Measurements from ENCODE around the gene PLCL2. TPM values are rescaled to one million over a fixed set of nuclear protein-coding genes. Genes with fewer than 3 reads are reported as not detected.

PLCL2 gene
- total RNA-seq, 1 experiment from 2014 or later: 3.0 TPM

DNA sequence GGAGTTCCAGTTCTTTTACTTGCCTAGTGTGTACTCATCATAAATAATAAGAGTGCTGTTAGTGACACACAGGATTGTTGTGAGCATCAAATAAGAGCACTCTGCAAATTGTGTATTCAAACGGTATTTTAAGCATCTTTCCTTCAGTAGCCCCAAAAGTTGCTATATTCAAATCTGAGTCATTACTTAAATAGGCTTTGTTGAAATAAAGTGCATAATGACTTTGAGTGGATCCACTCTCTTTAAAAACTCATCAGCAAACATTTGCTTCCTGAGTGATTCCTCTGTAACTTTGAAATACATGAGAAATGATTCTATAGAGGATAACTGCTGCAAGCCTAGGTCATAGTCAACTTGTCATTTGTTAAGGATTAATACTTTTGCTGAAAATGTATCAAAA is 29.3 kb upstream of the PLCL2 start:
- ATAC-seq (no peak), DNase-seq (ENCODE audit: low read depth, low spot score) (no peak)
- H3K27ac ChIP-seq (ENCODE audit: low read length): no peak overlapping the region
- TF ChIP-seq, protein P1, sequence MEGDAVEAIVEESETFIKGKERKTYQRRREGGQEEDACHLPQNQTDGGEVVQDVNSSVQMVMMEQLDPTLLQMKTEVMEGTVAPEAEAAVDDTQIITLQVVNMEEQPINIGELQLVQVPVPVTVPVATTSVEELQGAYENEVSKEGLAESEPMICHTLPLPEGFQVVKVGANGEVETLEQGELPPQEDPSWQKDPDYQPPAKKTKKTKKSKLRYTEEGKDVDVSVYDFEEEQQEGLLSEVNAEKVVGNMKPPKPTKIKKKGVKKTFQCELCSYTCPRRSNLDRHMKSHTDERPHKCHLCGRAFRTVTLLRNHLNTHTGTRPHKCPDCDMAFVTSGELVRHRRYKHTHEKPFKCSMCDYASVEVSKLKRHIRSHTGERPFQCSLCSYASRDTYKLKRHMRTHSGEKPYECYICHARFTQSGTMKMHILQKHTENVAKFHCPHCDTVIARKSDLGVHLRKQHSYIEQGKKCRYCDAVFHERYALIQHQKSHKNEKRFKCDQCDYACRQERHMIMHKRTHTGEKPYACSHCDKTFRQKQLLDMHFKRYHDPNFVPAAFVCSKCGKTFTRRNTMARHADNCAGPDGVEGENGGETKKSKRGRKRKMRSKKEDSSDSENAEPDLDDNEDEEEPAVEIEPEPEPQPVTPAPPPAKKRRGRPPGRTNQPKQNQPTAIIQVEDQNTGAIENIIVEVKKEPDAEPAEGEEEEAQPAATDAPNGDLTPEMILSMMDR (IDR thresholded peaks at IDR 0.05): no peak
- ChIA-PET POLR2A (no interaction called here), CTCF (no interaction called here)
- intact Hi-C loops (cut with micrococcal nuclease; ENCODE audit: unreplicated experiment) (no loop called here), in situ Hi-C loops (cut with HindIII; ENCODE audit: low pct_unique_long_range_greater_than_20kb, low sequenced_read_pairs) (no loop called here)
- H3K27me3 ChIP-seq (ENCODE audit: control insufficient read depth, insufficient read depth, low read length): no peaks in the 10 kb centered on the region
- no peaks in the 10 kb centered on the region for H3K9me3 ChIP-seq (ENCODE audit: control insufficient read depth, insufficient read depth, low read depth, low read length)
- H3K4me3 ChIP-seq (ENCODE audit: low read depth in 2 of 2, low read length in 2 of 2): no peak overlapping the region
- H3K4me1 ChIP-seq (ENCODE audit: control insufficient read depth, insufficient read depth, low read length): no peaks in the 10 kb centered on the region
- BruUV-seq (replicated peaks): no TSS peak
- no peaks in the 10 kb centered on the region for H3K36me3 ChIP-seq (ENCODE audit: control insufficient read depth, insufficient read depth, low read length)

DNA sequence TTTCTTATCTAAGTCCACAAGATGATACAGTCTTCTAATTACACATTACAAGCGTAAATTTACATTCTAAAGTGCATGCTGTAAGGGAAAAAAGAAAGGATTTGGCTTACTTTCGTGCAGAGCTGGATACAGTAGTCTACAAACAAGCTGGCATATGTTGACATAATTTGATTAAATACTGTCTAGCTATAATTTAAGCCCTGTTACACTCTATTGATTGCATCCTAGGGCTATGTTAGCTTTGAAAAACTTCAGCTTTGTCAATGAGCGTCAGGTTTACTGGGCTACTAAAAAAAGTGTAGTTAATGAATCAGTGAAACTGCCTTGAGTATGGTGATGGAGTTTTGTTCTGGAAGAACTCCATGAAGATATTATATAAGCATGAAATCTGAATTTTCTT is 24.5 kb upstream of the PLCL2 start:
- intact Hi-C loops (cut with micrococcal nuclease; ENCODE audit: unreplicated experiment): no loop called here
- no peaks in the 10 kb centered on the region for H3K36me3 ChIP-seq (ENCODE audit: control insufficient read depth, insufficient read depth, low read length)
- in situ Hi-C loops (cut with HindIII; ENCODE audit: low pct_unique_long_range_greater_than_20kb, low sequenced_read_pairs): no loop called here
- DNase-seq (ENCODE audit: low read depth, low spot score): no peak
- no peaks in the 10 kb centered on the region for H3K9me3 ChIP-seq (ENCODE audit: control insufficient read depth, insufficient read depth, low read depth, low read length)
- ChIA-PET CTCF (no interaction called here), POLR2A (no interaction called here)
- no TSS peak for BruUV-seq (replicated peaks)
- no peaks in the 10 kb centered on the region for H3K27me3 ChIP-seq (ENCODE audit: control insufficient read depth, insufficient read depth, low read length)
- H3K4me1 ChIP-seq (ENCODE audit: control insufficient read depth, insufficient read depth, low read length): no peaks in the 10 kb centered on the region
- H3K27ac ChIP-seq (ENCODE audit: low read length): no peak overlapping the region
- H3K4me3 ChIP-seq (ENCODE audit: low read depth in 2 of 2, low read length in 2 of 2): no peak overlapping the region
- ATAC-seq: no peak
- TF ChIP-seq POLR2AphosphoS5 (IDR thresholded peaks at IDR 0.05; ENCODE audit: low read depth, low read length) (no peak), TCF7L2 (IDR thresholded peaks at IDR 0.05; ENCODE audit: low read depth, low read length) (no peak)

DNA sequence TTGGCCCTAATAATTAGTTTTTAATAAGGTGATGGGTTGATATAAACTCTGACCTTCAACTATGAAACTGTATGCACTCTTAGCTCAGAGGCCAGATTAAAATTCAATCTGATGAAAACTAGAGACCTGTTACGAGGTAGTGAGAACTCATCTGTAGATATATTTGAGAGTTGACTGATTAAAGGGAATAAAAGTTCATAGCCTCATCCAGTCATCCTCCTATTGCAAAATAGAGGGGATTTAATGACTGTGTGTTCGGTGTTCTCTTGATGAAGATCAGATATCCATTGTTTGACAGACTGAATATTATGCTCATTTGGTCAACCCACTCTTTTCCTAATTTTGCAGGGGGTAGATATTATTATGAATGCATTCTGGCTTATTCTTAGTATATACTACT is 23.3 kb upstream of the PLCL2 start:
- no TSS peak for BruUV-seq (replicated peaks)
- POLR2A ChIA-PET: no interaction called here
- CTCF ChIA-PET: no interaction called here

More for the DNA sequence above, 23.3 kb upstream of the PLCL2 start:
- intact Hi-C loops (cut with micrococcal nuclease; ENCODE audit: unreplicated experiment) (no loop called here), in situ Hi-C loops (cut with HindIII; ENCODE audit: low pct_unique_long_range_greater_than_20kb, low sequenced_read_pairs) (no loop called here)
- Histone ChIP-seq H3K27me3 (ENCODE audit: control insufficient read depth, insufficient read depth, low read length) (no peaks in the 10 kb centered on the region), H3K9me3 (ENCODE audit: control insufficient read depth, insufficient read depth, low read depth, low read length) (no peaks in the 10 kb centered on the region), H3K4me1 (ENCODE audit: control insufficient read depth, insufficient read depth, low read length) (no peaks in the 10 kb centered on the region), H3K27ac (ENCODE audit: low read length) (no peak overlapping the region), H3K4me3 (ENCODE audit: low read depth in 2 of 2, low read length in 2 of 2) (no peak overlapping the region), H3K36me3 (ENCODE audit: control insufficient read depth, insufficient read depth, low read length) (no peaks in the 10 kb centered on the region)
- TF ChIP-seq TCF7L2 (IDR thresholded peaks at IDR 0.05; ENCODE audit: low read depth, low read length): no peak
- no peak for TF ChIP-seq SIN3A (IDR thresholded peaks at IDR 0.05; ENCODE audit: borderline replicate concordance, insufficient read depth, low read depth, low read length)
- TF ChIP-seq, protein P2, sequence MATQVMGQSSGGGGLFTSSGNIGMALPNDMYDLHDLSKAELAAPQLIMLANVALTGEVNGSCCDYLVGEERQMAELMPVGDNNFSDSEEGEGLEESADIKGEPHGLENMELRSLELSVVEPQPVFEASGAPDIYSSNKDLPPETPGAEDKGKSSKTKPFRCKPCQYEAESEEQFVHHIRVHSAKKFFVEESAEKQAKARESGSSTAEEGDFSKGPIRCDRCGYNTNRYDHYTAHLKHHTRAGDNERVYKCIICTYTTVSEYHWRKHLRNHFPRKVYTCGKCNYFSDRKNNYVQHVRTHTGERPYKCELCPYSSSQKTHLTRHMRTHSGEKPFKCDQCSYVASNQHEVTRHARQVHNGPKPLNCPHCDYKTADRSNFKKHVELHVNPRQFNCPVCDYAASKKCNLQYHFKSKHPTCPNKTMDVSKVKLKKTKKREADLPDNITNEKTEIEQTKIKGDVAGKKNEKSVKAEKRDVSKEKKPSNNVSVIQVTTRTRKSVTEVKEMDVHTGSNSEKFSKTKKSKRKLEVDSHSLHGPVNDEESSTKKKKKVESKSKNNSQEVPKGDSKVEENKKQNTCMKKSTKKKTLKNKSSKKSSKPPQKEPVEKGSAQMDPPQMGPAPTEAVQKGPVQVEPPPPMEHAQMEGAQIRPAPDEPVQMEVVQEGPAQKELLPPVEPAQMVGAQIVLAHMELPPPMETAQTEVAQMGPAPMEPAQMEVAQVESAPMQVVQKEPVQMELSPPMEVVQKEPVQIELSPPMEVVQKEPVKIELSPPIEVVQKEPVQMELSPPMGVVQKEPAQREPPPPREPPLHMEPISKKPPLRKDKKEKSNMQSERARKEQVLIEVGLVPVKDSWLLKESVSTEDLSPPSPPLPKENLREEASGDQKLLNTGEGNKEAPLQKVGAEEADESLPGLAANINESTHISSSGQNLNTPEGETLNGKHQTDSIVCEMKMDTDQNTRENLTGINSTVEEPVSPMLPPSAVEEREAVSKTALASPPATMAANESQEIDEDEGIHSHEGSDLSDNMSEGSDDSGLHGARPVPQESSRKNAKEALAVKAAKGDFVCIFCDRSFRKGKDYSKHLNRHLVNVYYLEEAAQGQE (IDR thresholded peaks at IDR 0.05; ENCODE audit: insufficient read depth in 1 of 2, low read depth in 2 of 2, low read length in 1 of 2): no peak
- TF ChIP-seq, protein P1 (IDR thresholded peaks at IDR 0.05): no peak
- no peak for TF ChIP-seq POLR2AphosphoS5 (IDR thresholded peaks at IDR 0.05; ENCODE audit: low read depth, low read length)
- no peak for DNase-seq (ENCODE audit: low read depth, low spot score)
- no peak for ATAC-seq

Data from Panc1 (cell line).